ENCODE data around the gene MCHR1. TPM values are rescaled to one million over a fixed set of nuclear protein-coding genes. Genes with fewer than 3 reads are reported as not detected.

Gene MCHR1
- total RNA-seq, 1 experiment from 2014 or later: not detected

- no peak overlapping the region for H2AFZ ChIP-seq (ENCODE audit: low read depth, low read length, poor library complexity, severe bottlenecking)
- no TSS peak for BruUV-seq (replicated peaks)
- ChIA-PET CTCF (interaction anchor here (0.8 to 1.3 kb wide), 2 partner anchors 29 to 187 kb away, joined by 3 to 4 read pairs; no protein-coding TSS in a partner anchor), RAD21 (ENCODE audit: low non-redundant PET in 1 of 2, low total read pairs in 2 of 2, uncharacterized antibody in 2 of 2, unreplicated experiment in 2 of 2) (no interaction called here), POLR2A (no interaction called here)
- no peaks in the 10 kb centered on the region for H3K36me3 ChIP-seq (ENCODE audit: control insufficient read depth in 1 of 2, insufficient read depth in 2 of 2, low read length in 2 of 2)
- no peaks in the 10 kb centered on the region for H3K27me3 ChIP-seq (ENCODE audit: insufficient read depth, low read length)
- no peaks in the 10 kb centered on the region for H3K79me2 ChIP-seq (ENCODE audit: insufficient read depth, low read length)
- H3K9me2 ChIP-seq (ENCODE audit: insufficient read depth): no peaks in the 10 kb centered on the region
- DNase-seq (ENCODE audit: low read depth, low spot score) (no peak), ATAC-seq (no peak)
- no peak overlapping the region for H3K4me2 ChIP-seq (ENCODE audit: low read length)
- no peaks in the 10 kb centered on the region for H4K20me1 ChIP-seq (ENCODE audit: insufficient read depth)
- H3K9ac ChIP-seq (ENCODE audit: low read length): no peak overlapping the region
- no peak overlapping the region for H3K4me3 ChIP-seq (replicated peaks in 1 of 2; ENCODE audit: low read depth in 1 of 2, low read length in 2 of 2)
- TF ChIP-seq MAX (IDR thresholded peaks at IDR 0.05) (no peak), ZNF274 (IDR thresholded peaks at IDR 0.05; ENCODE audit: low read depth, low read length) (no peak), RAD21 (IDR thresholded peaks at IDR 0.05; ENCODE audit: low read depth) (no peak), ATF3 (IDR thresholded peaks at IDR 0.05) (no peak), EZH2 (IDR thresholded peaks at IDR 0.05) (no peak), ZBTB33 (IDR thresholded peaks at IDR 0.05; ENCODE audit: extremely low read depth, insufficient replicate concordance, low read length) (no peak), SIN3A (IDR thresholded peaks at IDR 0.05; ENCODE audit: low read depth) (no peak), CBX3 (IDR thresholded peaks at IDR 0.05; ENCODE audit: low read depth) (no peak), EZH2phosphoT487 (IDR thresholded peaks at IDR 0.05; ENCODE audit: borderline replicate concordance) (no peak), ZFX (IDR thresholded peaks at IDR 0.05) (no peak), YY1 (IDR thresholded peaks at IDR 0.05; ENCODE audit: extremely low read depth, insufficient replicate concordance, low read depth, low read length) (no peak)
- H3K4me1 ChIP-seq (ENCODE audit: control insufficient read depth in 1 of 2, insufficient read depth in 2 of 2, low read length in 2 of 2): peaks cover 22 to 45% of the 10 kb centered on the region in 2 experiments
- no peaks in the 10 kb centered on the region for H3K9me3 ChIP-seq (ENCODE audit: control insufficient read depth in 1 of 2, insufficient read depth in 1 of 2, low read depth in 1 of 2, low read length in 2 of 2)
- intact Hi-C loops (cut with micrococcal nuclease): no loop called here
- no peak overlapping the region; the same call in 1 of the 2 replicates for H3K27ac ChIP-seq (ENCODE audit: low read depth, low read length)
These were observed 33.0 kb downstream of the MCHR1 start for GRCh38 chr22:40712311-40712710.
